H1 (cell line): ENCODE measurements around the gene KCNQ1OT1.

ENCODE experiments used
- ASH2L ChIP-seq: fragments of 200-600, 300-600 bp; sonication (generic); IDR thresholded peaks from one replicate; pipeline ENCODE4 v1.7.1; 2017; ENCODE audit warnings: low read length
- CTCF ChIP-seq, 3 experiments: IDR thresholded peaks; 1 replicate in 2 of 3; 2 replicates in 1 of 3; pipeline versions ENCODE4 v1.5.1 to v1.6.1; 2011; ENCODE audit warnings: low read length in 3 of 3, mild to moderate bottlenecking in 3 of 3, inconsistent platforms in 2 of 3, low read depth in 1 of 3, moderate library complexity in 1 of 3; ENCODE audit not compliant: insufficient read depth in 1 of 3; ENCODE audit errors: control extremely low read depth in 1 of 3
- EGR1 ChIP-seq: IDR thresholded peaks from 2 replicates; pipeline ENCODE4 v1.6.1; 2011; ENCODE audit warnings: low read depth, low read length, borderline replicate concordance
- EZH2 ChIP-seq: fragments of 200-600 bp; sonication (generic); IDR thresholded peaks from 2 replicates; pipeline ENCODE4 v1.7.1; 2012; ENCODE audit warnings: low read depth, mild to moderate bottlenecking, moderate library complexity, low read length, inconsistent platforms; ENCODE audit not compliant: severe bottlenecking
- JUN ChIP-seq: IDR thresholded peaks from 2 replicates; pipeline ENCODE4 v1.6.1; 2011; ENCODE audit warnings: low read depth, mild to moderate bottlenecking, improper control_type of control experiment, low read length
- POLR2A ChIP-seq, 2 experiments: IDR thresholded peaks; 1 replicate in 1 of 2; 2 replicates in 1 of 2; pipeline ENCODE4 v1.6.1; 2011; ENCODE audit warnings: low read depth in 2 of 2, low read length in 2 of 2, mild to moderate bottlenecking in 2 of 2; ENCODE audit errors: control extremely low read depth in 1 of 2
- POLR2AphosphoS5 ChIP-seq: IDR thresholded peaks from 2 replicates; pipeline ENCODE4 v1.6.1; 2011; ENCODE audit warnings: low read depth, low read length
- SAP30 ChIP-seq: fragments of 300-600 bp; sonication (generic); IDR thresholded peaks from 2 replicates; pipeline ENCODE4 v1.7.1; 2012; ENCODE audit warnings: low read length, moderate library complexity, mild to moderate bottlenecking, inconsistent platforms; ENCODE audit not compliant: insufficient read depth, insufficient replicate concordance
- SP1 ChIP-seq: IDR thresholded peaks from 2 replicates; pipeline ENCODE4 v1.6.1; 2011; ENCODE audit warnings: low read depth, low read length
- TEAD4 ChIP-seq: IDR thresholded peaks from 2 replicates; pipeline ENCODE4 v1.6.1; 2012; ENCODE audit warnings: low read depth, low read length, inconsistent platforms, mixed read lengths
- TF ChIP-seq, protein P1 (sequence below): IDR thresholded peaks from 2 replicates; pipeline ENCODE4 v1.6.1; 2011; ENCODE audit warnings: low read length, improper control_type of control experiment

GRCh38 chr11:2726964-2727363, 27.2 kb upstream of the KCNQ1OT1 start:
- TF ChIP-seq CTCF (IDR thresholded peaks at IDR 0.05; ENCODE audit: control extremely low read depth in 1 of 3, insufficient read depth in 1 of 3, low read depth in 1 of 3, low read length in 3 of 3) (no peak), JUN (no peak), SP1 (no peak), POLR2AphosphoS5 (no peak), EZH2 (no peak), SAP30 (no peak), EGR1 (no peak), ASH2L (no peak), TEAD4 (no peak), POLR2A (IDR thresholded peaks at IDR 0.05; ENCODE audit: control extremely low read depth in 1 of 2, low read depth in 2 of 2, low read length in 2 of 2) (no peak)
- TF ChIP-seq, protein P1, sequence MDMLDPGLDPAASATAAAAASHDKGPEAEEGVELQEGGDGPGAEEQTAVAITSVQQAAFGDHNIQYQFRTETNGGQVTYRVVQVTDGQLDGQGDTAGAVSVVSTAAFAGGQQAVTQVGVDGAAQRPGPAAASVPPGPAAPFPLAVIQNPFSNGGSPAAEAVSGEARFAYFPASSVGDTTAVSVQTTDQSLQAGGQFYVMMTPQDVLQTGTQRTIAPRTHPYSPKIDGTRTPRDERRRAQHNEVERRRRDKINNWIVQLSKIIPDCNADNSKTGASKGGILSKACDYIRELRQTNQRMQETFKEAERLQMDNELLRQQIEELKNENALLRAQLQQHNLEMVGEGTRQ = no peak
